Activated CD4-positive, alpha-beta T cell treated with anti-CD3 and anti-CD28 coated beads for 24 hours (primary cell): ENCODE measurements around the gene CPNE8.

Source experiments
- DNase-seq, 2 donors: peaks; one replicate each; pipeline ENCODE4 v3.0.0-alpha.2; 2020; ENCODE audit warnings: low read depth in 2 of 2

CPNE8 gene

DNA sequence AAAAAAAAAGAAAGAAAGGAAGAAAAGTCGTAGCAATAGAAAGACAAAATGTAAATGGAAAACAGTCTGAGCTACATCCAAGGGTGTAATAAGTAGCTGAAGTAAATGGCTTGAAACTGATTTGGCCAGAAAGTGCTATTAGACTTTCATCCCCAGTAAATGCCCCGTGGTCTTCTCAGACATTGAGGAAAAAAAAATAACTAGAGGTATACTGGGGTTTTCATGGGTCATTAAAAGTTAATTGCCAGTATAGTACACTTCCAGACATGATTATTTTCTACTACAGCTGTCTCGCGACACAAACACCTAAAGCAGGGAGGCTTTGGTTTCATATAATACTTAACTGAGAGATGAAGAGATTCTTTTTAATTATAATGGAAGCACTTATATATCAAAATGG is 271.9 kb downstream of the CPNE8 start:
- DNase-seq = no peak

DNA sequence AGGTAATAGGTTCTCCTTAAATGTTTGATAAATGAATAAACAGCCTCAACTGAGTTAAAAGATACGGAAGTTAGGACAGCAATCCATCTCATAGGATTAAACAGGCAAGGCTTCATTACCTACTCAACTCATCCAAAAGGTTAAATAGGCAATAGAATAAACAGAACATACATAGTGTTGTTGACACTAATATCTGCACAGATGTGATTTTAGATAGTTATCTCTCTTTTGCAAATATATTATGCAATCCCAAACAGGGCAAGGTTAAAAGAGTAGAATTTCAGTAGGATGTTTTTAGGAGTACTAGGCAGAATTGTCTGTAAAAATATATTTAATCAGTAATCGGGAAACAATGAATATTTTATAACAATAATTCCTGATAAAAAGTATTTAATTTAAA is 276.3 kb downstream of the CPNE8 start:
- no peak for DNase-seq

DNA sequence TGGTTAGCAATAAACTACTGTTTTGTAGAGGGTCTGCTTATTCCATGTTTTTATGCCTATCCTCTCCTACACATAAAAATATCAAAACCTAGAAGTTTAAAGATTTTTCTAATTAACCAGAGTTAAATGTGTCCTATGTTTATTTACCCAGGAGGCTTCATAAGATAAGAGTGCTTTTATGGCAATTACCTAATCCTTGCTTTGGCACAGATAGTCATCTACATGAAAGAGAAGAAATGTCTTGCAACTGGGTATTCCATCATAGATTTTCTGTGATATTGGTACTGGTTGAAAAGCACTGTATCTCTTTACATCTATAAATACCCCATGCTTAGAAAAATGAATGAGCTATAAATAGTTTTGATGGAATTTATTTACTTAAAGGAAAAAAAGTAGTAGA is 277.1 kb downstream of the CPNE8 start:
- DNase-seq = no peak

DNA sequence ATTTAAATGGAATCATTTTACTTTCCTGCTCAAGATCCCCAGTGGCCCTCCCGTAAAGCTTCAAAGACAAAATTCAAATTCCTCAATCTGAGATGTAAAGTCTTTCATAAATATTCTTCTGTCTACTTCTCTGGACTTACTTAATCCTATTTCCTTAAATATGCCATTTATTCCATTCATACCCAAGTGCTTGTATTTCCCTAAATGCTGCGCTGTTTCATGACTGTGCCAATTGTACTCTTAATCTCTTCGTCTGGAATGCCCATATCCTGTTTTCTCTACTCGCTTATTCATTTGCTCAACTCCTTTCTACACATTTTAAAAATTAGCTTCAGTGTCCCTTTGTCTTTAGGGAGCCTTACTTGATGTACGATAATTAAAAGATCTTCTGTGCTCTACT is 280.1 kb downstream of the CPNE8 start:
- DNase-seq = no peak

DNA sequence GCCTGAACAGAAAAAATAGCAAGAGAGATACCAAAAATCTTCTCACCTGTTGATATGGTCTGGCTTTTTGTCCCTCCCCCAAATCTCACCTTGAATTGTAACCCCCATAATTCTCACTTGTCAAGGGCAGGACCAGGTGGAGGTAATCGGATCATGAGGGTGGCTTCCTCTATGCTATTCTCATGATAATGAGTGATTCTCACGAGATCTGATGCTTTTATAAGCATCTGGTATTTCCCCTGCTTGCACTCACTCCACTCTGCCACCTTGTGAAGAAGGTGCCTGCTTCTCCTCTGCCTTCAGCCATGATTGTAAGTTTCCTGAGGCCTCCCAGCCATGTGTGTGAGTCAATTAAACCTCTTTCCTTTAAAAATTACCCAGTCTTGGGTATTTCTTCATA is 291.2 kb downstream of the CPNE8 start:
- DNase-seq = no peak

DNA sequence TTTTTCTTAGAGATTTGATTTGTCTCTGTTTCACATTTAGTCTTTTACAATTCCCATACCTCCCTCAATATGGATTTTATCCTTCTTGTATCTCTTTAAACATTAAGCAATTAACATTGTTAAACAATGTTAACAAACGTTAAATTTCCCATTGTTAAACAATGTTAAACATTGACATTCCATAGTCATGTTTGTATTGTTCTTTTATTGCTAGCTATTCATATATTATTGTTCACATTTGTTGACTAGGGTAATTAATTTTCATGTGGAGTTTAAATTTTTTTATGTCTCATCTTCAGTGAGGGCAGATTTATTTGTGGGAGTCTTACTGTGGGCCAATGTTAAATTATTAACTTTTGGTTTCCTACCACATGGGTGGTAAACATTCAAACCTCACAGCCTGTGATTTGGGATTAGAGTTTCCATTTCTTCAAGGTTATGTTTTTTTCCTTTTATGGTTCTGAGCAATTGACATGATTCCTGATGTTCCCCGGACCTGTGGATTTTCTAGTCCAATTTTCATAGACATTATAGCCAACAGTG is 294.5 kb downstream of the CPNE8 start:
- no peak for DNase-seq

DNA sequence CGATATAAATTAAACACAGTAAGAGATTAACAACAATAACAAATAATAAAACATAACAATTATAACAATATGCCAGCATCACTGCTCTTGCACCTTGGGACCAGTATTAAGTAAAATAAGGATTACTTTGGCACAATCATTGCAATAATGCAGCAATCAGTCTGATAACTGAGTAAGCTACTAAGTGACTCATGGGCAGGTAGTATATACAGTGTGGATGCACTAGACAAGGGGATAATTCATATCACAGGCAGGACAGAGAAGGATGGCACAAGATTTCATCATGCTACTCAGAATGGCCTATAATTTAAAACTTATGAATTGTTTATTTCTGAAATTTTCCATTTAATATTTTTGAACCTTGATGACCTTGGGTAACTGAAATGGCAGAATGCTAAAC is 298.1 kb downstream of the CPNE8 start:
- DNase-seq = no peak
